ENCODE results near the gene CAMK1D. TPM values are rescaled to one million over a fixed set of nuclear protein-coding genes. Genes with fewer than 3 reads are reported as not detected.
A peak's percentile ranks its signal among the peaks of the same experiment; 100 is the strongest.
"Not testable (repeated sequence)": the region's sequence is repeated elsewhere in the genome, so short reads cannot be mapped to it uniquely, and the experiment has no call there.

The CAMK1D gene
- total RNA-seq, 8 experiments from 2014 or later: 1.9 to 15.8 (median 7.4) TPM

DNA sequence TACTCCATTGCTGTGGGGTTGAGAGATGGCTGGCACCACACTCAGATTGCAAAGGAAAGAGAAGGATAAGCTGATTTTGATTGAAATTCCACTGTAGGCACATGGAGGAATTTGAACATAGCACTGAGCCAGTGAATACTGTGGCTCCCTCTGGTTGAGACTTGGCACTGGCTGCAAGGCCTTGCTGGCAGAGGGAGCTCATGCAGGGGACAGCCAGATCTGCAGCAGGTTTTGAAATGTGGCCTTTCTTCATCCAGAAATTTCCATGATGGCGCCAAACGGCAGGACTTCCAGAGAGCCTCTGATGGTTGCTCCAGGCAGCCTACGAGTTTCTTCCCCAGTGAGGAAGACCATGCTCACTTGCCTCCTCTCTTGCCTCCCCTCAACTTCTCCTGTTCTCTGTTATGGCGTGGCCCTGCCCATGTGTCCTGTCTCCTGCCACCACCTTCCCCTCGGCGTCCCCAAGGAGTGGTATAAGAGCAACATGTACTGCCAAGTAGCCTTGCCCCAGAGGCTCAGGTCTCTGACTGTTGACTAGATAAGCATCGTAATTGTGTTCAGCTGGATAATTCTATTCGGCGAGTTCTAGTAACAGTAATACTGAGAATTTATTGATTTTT is 386.6 kb downstream of the CAMK1D start:
- Histone ChIP-seq H3K4me3 (no peak overlapping the region), H3K4me1 (replicated peaks in 1 of 2) (peaks cover under 1 to 2% of the 10 kb centered on the region in 2 donors), H3K27ac (no peak overlapping the region)
- in situ Hi-C loops (cut with MboI; ENCODE audit: low pct_unique_long_range_greater_than_20kb in 2 of 9, low sequenced_read_pairs in 9 of 9, unreplicated experiment in 9 of 9): loop anchor here in 1 of 9 experiments (25.0 kb wide), 1 partner anchor 326 kb away; no protein-coding TSS in a partner anchor
- 0 to 75% (median 63%) methylated on average over 2 to 6 of the region's 9 CpGs; no CpG with 5 or more reads in 2 of the 10 experiments for WGBS, 10 experiments
- ATAC-seq (replicated peaks in 6 of 8): no peak

DNA sequence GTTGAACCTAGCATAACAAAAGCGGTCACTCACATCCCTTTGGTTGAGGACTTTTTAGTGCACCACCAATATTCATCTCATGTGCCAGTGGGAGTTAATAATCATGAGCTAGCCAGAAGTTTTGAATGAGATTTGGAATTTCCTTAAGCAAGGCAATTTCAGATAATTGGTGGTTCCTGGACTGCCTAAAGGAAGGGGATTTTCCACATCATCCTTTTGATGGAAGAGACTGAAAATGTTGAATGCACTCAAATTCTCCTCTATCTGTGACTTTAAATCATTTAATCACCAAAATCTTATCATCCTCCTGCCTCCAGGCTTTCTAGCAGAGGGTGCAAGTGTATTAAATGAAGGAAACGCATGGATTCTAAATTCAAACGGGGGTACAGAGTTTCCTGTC is 391.5 kb downstream of the CAMK1D start:
- no peak for ATAC-seq (replicated peaks in 6 of 8)
- Histone ChIP-seq H3K27ac (no peak overlapping the region), H3K4me3 (no peak overlapping the region), H3K4me1 (replicated peaks in 1 of 2) (peaks cover 6 to 10% of the 10 kb centered on the region in 2 donors)
- in situ Hi-C loops (cut with MboI; ENCODE audit: low pct_unique_long_range_greater_than_20kb in 2 of 9, low sequenced_read_pairs in 9 of 9, unreplicated experiment in 9 of 9): loop anchor here in 1 of 9 experiments (25.0 kb wide), 1 partner anchor 321 kb away; no protein-coding TSS in a partner anchor
- WGBS, 10 experiments: 30 to 100% (median 87%) methylated on average over 1 to 3 of the region's 3 CpGs

- Histone ChIP-seq H3K4me1 (replicated peaks in 1 of 2) (peaks cover 6 to 10% of the 10 kb centered on the region in 2 donors), H3K4me3 (no peak overlapping the region), H3K27ac (no peak overlapping the region)
- in situ Hi-C loops (cut with MboI; ENCODE audit: low pct_unique_long_range_greater_than_20kb in 2 of 9, low sequenced_read_pairs in 9 of 9, unreplicated experiment in 9 of 9): loop anchor here in 1 of 9 experiments (25.0 kb wide), 1 partner anchor 321 kb away; no protein-coding TSS in a partner anchor
- WGBS, 10 experiments: 3 to 83% (median 77%) methylated on average over 2 to 6 of the region's 8 CpGs; no CpG with 5 or more reads in 5 of the 10 experiments
- peak in 5 of 8 experiments; percentile 16 to 67 (median 40) for ATAC-seq (replicated peaks in 6 of 8)
Observed at GRCh38 chr10:12741360-12741804, 392.0 kb downstream of the CAMK1D start.

DNA sequence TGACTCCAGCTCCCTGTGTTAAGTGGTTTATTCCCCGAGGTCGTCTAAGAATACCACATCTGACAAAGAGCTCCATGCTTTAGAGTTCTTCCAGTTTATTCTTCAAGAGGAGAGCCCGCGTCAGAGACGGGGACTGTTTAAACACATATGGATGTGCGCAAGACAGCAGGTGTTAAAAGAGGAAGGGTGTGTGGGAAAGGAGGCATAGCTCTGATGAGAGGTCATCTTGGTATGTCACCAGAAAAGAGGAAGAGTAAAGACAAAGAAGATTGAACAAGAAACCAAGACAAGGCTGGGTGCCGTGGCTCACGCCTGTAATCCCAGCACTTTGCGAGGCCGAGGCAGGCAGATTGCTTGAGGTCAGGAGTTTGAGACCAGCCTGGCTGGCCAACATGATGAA is 393.4 kb downstream of the CAMK1D start:
- peaks cover 6 to 10% of the 10 kb centered on the region in 2 donors for H3K4me1 ChIP-seq (replicated peaks in 1 of 2)
- H3K27ac ChIP-seq: no peak overlapping the region
- WGBS, 10 experiments: 60 to 100% (median 98%) methylated on average over 1 to 10 of the region's 10 CpGs; no CpG with 5 or more reads in 1 of the 10 experiments
- in situ Hi-C loops (cut with MboI; ENCODE audit: low pct_unique_long_range_greater_than_20kb in 2 of 9, low sequenced_read_pairs in 9 of 9, unreplicated experiment in 9 of 9): loop anchor here in 1 of 9 experiments (25.0 kb wide), 1 partner anchor 320 kb away; no protein-coding TSS in a partner anchor
- no peak overlapping the region for H3K4me3 ChIP-seq
- no peak for ATAC-seq (replicated peaks in 6 of 8)

- not testable (repeated sequence) for ATAC-seq (replicated peaks in 6 of 8); H3K4me3 ChIP-seq; H3K4me1 ChIP-seq (replicated peaks in 1 of 2); H3K27ac ChIP-seq
- in situ Hi-C loops (cut with MboI; ENCODE audit: low pct_unique_long_range_greater_than_20kb in 2 of 9, low sequenced_read_pairs in 9 of 9, unreplicated experiment in 9 of 9): loop anchor here in 1 of 9 experiments (25.0 kb wide), 1 partner anchor 319 kb away; no protein-coding TSS in a partner anchor
- 0 to 100% (median 70%) methylated on average over 1 to 3 of the region's 3 CpGs for WGBS, 10 experiments
Observed at GRCh38 chr10:12743466-12743865, 394.1 kb downstream of the CAMK1D start.

GRCh38 chr10:12743941-12744340 is 394.6 kb downstream of the CAMK1D start:
- Histone ChIP-seq H3K27ac (no peak overlapping the region), H3K4me1 (replicated peaks in 1 of 2) (peaks cover 6 to 10% of the 10 kb centered on the region in 2 donors), H3K4me3 (no peak overlapping the region)
- no peak for ATAC-seq (replicated peaks in 6 of 8)
- in situ Hi-C loops (cut with MboI; ENCODE audit: low pct_unique_long_range_greater_than_20kb in 2 of 9, low sequenced_read_pairs in 9 of 9, unreplicated experiment in 9 of 9): loop anchor here in 1 of 9 experiments (25.0 kb wide), 1 partner anchor 318 kb away; no protein-coding TSS in a partner anchor
- 10 to 100% (median 86%) methylated on average over 2 to 4 of the region's 4 CpGs for WGBS, 10 experiments

GRCh38 chr10:12748186-12748585 is 398.8 kb downstream of the CAMK1D start:
- Histone ChIP-seq H3K27ac (no peak overlapping the region), H3K4me3 (no peak overlapping the region), H3K4me1 (replicated peaks in 1 of 2) (no peaks in the 10 kb centered on the region)
- in situ Hi-C loops (cut with MboI; ENCODE audit: low pct_unique_long_range_greater_than_20kb in 2 of 9, low sequenced_read_pairs in 9 of 9, unreplicated experiment in 9 of 9): loop anchor here in 1 of 9 experiments (25.0 kb wide), 1 partner anchor 314 kb away; no protein-coding TSS in a partner anchor
- no peak for ATAC-seq (replicated peaks in 6 of 8)
- 7 to 83% (median 39%) methylated on average over 1 to 3 of the region's 4 CpGs; no CpG with 5 or more reads in 3 of the 10 experiments for WGBS, 10 experiments

DNA sequence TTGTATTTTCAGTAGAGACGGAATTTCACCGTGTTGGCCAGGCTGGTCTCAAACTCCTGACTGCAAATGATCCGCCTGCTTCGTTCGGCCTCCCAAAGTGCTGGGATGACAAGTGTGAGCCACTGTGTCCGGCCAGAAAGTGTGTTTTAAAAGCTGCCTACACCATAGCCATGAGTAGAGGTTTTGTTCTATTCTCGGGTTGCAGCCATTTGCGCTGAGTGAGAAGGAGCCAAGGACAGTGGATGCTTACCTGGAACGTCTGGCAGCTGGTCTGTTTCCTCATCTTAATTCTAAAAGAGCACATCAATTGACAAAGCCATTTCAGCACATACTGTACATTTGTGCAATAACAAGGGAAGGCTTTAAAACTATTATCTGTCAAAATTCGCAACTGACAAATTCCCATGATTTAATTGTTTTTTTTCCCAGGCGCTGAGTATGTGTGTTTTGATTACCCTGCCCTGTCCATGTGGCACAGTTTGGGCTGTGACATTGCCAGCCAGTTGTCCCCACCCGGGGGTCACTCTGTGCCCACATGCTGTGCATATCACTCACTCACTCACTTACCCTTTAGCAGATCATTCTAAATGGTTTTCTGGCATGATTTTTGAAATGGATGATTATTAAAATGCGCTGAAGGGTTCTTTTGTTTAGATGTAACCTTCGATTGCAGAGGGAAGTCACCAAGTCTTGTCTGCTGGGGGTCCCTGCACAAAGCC is 400.6 kb downstream of the CAMK1D start:
- no peak for ATAC-seq (replicated peaks in 6 of 8)
- in situ Hi-C loops (cut with MboI; ENCODE audit: low pct_unique_long_range_greater_than_20kb in 2 of 9, low sequenced_read_pairs in 9 of 9, unreplicated experiment in 9 of 9): loop anchor here in 1 of 9 experiments (25.0 kb wide), 1 partner anchor 312 kb away; no protein-coding TSS in a partner anchor

DNA sequence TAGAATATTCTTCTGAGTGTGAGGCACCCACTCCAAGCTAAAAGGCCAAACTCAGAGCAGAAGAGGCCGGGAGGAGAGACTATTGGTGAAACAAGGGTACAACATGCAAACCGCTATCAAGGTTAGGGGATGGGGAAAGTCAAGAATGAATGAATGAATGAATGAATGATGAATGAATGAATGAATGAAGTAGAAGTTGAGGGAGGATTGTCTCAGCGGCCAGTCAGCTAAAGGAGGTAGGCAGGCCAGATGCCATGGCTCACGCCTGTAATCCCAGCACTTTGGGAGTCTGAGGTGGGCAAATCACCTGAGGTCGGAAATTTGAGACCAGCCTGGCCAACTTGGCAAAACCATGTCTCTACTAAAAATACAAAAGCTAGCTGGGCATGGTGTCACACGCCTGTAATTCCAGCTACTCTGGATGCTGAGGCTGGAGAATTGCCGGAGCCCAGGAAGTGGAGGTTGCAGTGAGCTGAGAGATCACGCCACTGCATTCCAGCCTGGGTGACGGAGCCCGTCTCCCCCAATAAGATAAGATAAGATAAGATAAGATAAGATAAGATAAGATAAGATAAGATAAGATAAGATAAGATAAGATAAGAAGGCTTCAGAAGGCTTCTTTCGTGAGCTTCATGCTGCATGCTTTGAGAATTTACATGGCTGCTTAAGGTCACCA is 401.3 kb downstream of the CAMK1D start:
- 50 to 100% (median 93%) methylated on average over 1 to 10 of the region's 11 CpGs; no CpG with 5 or more reads in 1 of the 10 experiments for WGBS, 10 experiments
- H3K4me1 ChIP-seq (replicated peaks in 1 of 2): no peaks in the 10 kb centered on the region
- no peak overlapping the region for H3K27ac ChIP-seq
- ATAC-seq (replicated peaks in 6 of 8): no peak
- no peak overlapping the region for H3K4me3 ChIP-seq
- in situ Hi-C loops (cut with MboI; ENCODE audit: low pct_unique_long_range_greater_than_20kb in 2 of 9, low sequenced_read_pairs in 9 of 9, unreplicated experiment in 9 of 9): no loop called here

More for the DNA sequence above, 400.6 kb downstream of the CAMK1D start:
- no peak overlapping the region for H3K27ac ChIP-seq
- H3K4me1 ChIP-seq (replicated peaks in 1 of 2): no peaks in the 10 kb centered on the region
- 50 to 95% (median 84%) methylated on average over 2 to 12 of the region's 14 CpGs; no CpG with 5 or more reads in 1 of the 10 experiments for WGBS, 10 experiments
- no peak overlapping the region for H3K4me3 ChIP-seq

- ATAC-seq (replicated peaks in 6 of 8): no peak
- Histone ChIP-seq H3K27ac (no peak overlapping the region), H3K4me3 (no peak overlapping the region), H3K4me1 (replicated peaks in 1 of 2) (peaks cover 0 to 3% of the 10 kb centered on the region in 2 donors)
- in situ Hi-C loops (cut with MboI; ENCODE audit: low pct_unique_long_range_greater_than_20kb in 2 of 9, low sequenced_read_pairs in 9 of 9, unreplicated experiment in 9 of 9): no loop called here
- WGBS, 10 experiments: 0 to 97% (median 67%) methylated on average over 1 to 4 of the region's 5 CpGs; no CpG with 5 or more reads in 3 of the 10 experiments
Observed at GRCh38 chr10:12755075-12755474, 405.7 kb downstream of the CAMK1D start.

DNA sequence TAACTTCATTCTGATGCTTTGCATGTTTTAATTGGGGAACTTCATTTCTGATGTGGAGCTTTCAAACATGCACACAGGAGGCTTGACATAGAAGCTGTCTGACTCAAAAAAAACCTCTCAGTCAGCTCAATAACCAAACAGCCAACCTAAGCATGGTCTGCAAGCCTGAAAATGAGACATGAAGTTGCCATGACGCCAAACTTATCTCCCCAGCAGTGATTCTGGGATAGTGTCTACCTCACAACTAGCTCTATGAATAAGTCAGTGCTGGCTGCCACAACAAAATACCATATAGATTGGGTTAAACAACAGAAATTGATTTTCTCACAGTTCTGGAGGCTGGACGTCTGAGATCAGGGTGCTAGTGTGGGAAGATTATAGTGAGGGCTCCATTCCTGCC is 408.0 kb downstream of the CAMK1D start:
- H3K4me3 ChIP-seq: no peak overlapping the region
- peaks cover 0 to 3% of the 10 kb centered on the region in 2 donors for H3K4me1 ChIP-seq (replicated peaks in 1 of 2)
- ATAC-seq (replicated peaks in 6 of 8): peak in 1 of 8 experiments; percentile 41
- WGBS, 10 experiments: 0 to 100% (median 87%) methylated on average over 1 to 2 of the region's 2 CpGs; no CpG with 5 or more reads in 4 of the 10 experiments
- H3K27ac ChIP-seq: no peak overlapping the region
- in situ Hi-C loops (cut with MboI; ENCODE audit: low pct_unique_long_range_greater_than_20kb in 2 of 9, low sequenced_read_pairs in 9 of 9, unreplicated experiment in 9 of 9): no loop called here

DNA sequence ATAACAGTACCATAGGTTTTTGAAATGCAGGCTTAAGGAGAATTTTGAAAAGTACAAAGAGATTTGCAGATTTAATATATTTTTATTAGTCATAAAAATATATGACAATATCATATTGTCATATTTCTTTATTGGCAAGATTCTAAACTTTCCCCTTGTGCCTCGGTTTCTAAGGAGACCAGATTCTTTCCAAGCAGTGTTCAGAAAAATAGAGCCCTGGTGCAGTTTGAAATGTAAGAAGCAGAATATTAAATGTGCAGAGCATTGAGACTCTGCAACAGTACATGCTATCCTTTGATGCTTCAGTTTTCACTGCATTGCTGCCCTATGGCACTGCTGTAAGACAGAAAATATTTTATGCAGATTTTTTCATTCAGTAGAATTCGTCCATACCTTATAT is 408.9 kb downstream of the CAMK1D start:
- H3K27ac ChIP-seq: no peak overlapping the region
- H3K4me1 ChIP-seq (replicated peaks in 1 of 2): peaks cover 0 to 3% of the 10 kb centered on the region in 2 donors
- ATAC-seq (replicated peaks in 6 of 8): no peak
- H3K4me3 ChIP-seq: no peak overlapping the region
- WGBS, 10 experiments: 0 to 84% (median 50%) methylated on average over 1 to 2 of the region's 2 CpGs; no CpG with 5 or more reads in 2 of the 10 experiments
- in situ Hi-C loops (cut with MboI; ENCODE audit: low pct_unique_long_range_greater_than_20kb in 2 of 9, low sequenced_read_pairs in 9 of 9, unreplicated experiment in 9 of 9): no loop called here

Measured in motor neuron (in vitro differentiated cells).